VCaP (cell line): ENCODE measurements around the gene PTAR1.
"Not testable (repeated sequence)": the region's sequence is repeated elsewhere in the genome, so short reads cannot be mapped to it uniquely, and the experiment has no call there.

ENCODE experiments used
- H3K27ac ChIP-seq: fragments of 450-650 bp; 2 replicates; pipeline ENCODE4 v1.5.1; 2017
- CTCF ChIP-seq: fragments of 450-650 bp; conservative IDR thresholded peaks from 2 replicates; pipeline ENCODE4 v1.5.1; 2017; ENCODE audit warnings: mild to moderate bottlenecking, moderate library complexity

PTAR1 gene

GRCh38 chr9:69797675-69798074 is 37.9 kb upstream of the PTAR1 start:
- no peak overlapping the region for H3K27ac ChIP-seq
- no peak for TF ChIP-seq CTCF

- no peak for TF ChIP-seq CTCF
Observed at GRCh38 chr9:69794356-69794755, 34.5 kb upstream of the PTAR1 start.

GRCh38 chr9:69785757-69786156 is 25.9 kb upstream of the PTAR1 start:
- TF ChIP-seq CTCF = no peak
- H3K27ac ChIP-seq = no peak overlapping the region

More at GRCh38 chr9:69794356-69794755, 34.5 kb upstream of the PTAR1 start:
- H3K27ac ChIP-seq = no peak overlapping the region

GRCh38 chr9:69773258-69773657 is 13.4 kb upstream of the PTAR1 start:
- no peak overlapping the region for H3K27ac ChIP-seq
- no peak for TF ChIP-seq CTCF

GRCh38 chr9:69771775-69772418 is 12.1 kb upstream of the PTAR1 start:
- no peak for TF ChIP-seq CTCF
- no peak overlapping the region for H3K27ac ChIP-seq

- TF ChIP-seq CTCF = no peak
- no peak overlapping the region for H3K27ac ChIP-seq
Observed at GRCh38 chr9:69768716-69769115, 8.9 kb upstream of the PTAR1 start.

- TF ChIP-seq CTCF = no peak
- H3K27ac ChIP-seq = no peak overlapping the region
Observed at GRCh38 chr9:69768101-69768500, 8.3 kb upstream of the PTAR1 start.

- not testable (repeated sequence) for H3K27ac ChIP-seq
Observed at GRCh38 chr9:69763862-69764261, 4.1 kb upstream of the PTAR1 start.
